ENCODE measurements around the gene ASIC3.

DNA sequence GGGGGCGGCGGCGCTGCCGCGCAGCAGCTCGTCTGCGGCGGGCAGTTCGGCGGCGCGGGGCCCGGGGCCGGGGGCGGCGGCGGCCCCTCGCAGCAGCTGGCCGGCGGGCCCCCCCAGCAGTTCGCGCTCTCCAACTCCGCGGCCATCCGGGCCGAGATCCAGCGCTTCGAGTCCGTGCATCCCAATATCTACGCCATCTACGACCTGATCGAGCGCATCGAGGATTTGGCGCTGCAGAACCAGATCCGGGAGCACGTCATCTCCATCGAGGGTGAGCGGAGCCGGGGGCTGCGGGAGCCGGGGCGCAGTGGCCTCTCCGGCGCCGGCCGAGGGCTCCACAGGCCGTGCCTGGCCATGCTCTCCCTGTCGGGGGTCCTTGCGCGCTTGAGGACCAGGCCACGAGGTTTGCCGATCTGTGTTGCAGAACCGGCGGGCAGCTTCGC lies 38.5 kb downstream of the ASIC3 start:
- TF ChIP-seq CEBPB (IDR thresholded peaks at IDR 0.05; ENCODE audit: low read depth, low read length) (no peak), CTCF (IDR thresholded peaks at IDR 0.05; ENCODE audit: control extremely low read depth in 1 of 3, insufficient read depth in 1 of 3, low read depth in 1 of 3, low read length in 3 of 3) (no peak), RNF2 (IDR thresholded peaks at IDR 0.05; ENCODE audit: borderline replicate concordance, low read depth, low read length, missing control alignments, poor library complexity, severe bottlenecking) (peak; percentile 50), SAP30 (IDR thresholded peaks at IDR 0.05; ENCODE audit: insufficient read depth, insufficient replicate concordance, low read length) (no peak), EZH2 (IDR thresholded peaks at IDR 0.05; ENCODE audit: low read depth, low read length, severe bottlenecking) (no peak), JUND (IDR thresholded peaks at IDR 0.05; ENCODE audit: low read length) (no peak), RFX5 (IDR thresholded peaks at IDR 0.05; ENCODE audit: borderline replicate concordance, low read depth, low read length) (no peak), POLR2A (IDR thresholded peaks at IDR 0.05; ENCODE audit: control extremely low read depth in 1 of 2, low read depth in 2 of 2, low read length in 2 of 2) (no peak)
